CD1c-positive myeloid dendritic cell (primary cell): ENCODE measurements around the gene IL17REL.
A peak's percentile ranks its signal among the peaks of the same experiment; 100 is the strongest.

Source experiments
- DNase-seq: peaks from one replicate; pipeline ENCODE4 v3.0.0-alpha.2; 2016; ENCODE audit errors: extremely low spot score

IL17REL gene

GRCh38 chr22:50046019-50046415, 33.5 kb upstream of the IL17REL start:
- no peak for DNase-seq

GRCh38 chr22:50045211-50046018, 32.9 kb upstream of the IL17REL start:
- DNase-seq = no peak

GRCh38 chr22:50044485-50045118, 32.0 kb upstream of the IL17REL start:
- no peak for DNase-seq

- DNase-seq = no peak
Measured at GRCh38 chr22:50041361-50042065, 28.9 kb upstream of the IL17REL start.

GRCh38 chr22:50040717-50041116, 28.2 kb upstream of the IL17REL start:
- no peak for DNase-seq

- no peak for DNase-seq
Measured at GRCh38 chr22:50039669-50040443, 27.3 kb upstream of the IL17REL start.

GRCh38 chr22:50035976-50036724, 23.6 kb upstream of the IL17REL start:
- DNase-seq = no peak

- no peak for DNase-seq
Measured at GRCh38 chr22:50035131-50035881, 22.7 kb upstream of the IL17REL start.

GRCh38 chr22:50034126-50035081, 21.8 kb upstream of the IL17REL start:
- no peak for DNase-seq

- no peak for DNase-seq
Measured at GRCh38 chr22:50032941-50033601, 20.5 kb upstream of the IL17REL start.

- no peak for DNase-seq
Measured at GRCh38 chr22:50032109-50032871, 19.7 kb upstream of the IL17REL start.

- no peak for DNase-seq
Measured at GRCh38 chr22:50031189-50032091, 18.9 kb upstream of the IL17REL start.

GRCh38 chr22:50030297-50031188, 18.0 kb upstream of the IL17REL start:
- peak; percentile 89 for DNase-seq

- DNase-seq = peak; percentile 60
Measured at GRCh38 chr22:50027639-50028537, 15.3 kb upstream of the IL17REL start.

- DNase-seq = no peak
Measured at GRCh38 chr22:50025993-50026392, 13.4 kb upstream of the IL17REL start.
